ENCODE data around the gene CMKLR1. TPM values are rescaled to one million over a fixed set of nuclear protein-coding genes. Genes with fewer than 3 reads are reported as not detected.
A peak's percentile ranks its signal among the peaks of the same experiment; 100 is the strongest.

Gene CMKLR1
- total and polyA plus RNA-seq, 10 of the 15 experiments (the other 5 are each of a cell fraction or from before 2014, with no cell fraction given): 13.8 to 52.3 (median 26.2) TPM

DNA sequence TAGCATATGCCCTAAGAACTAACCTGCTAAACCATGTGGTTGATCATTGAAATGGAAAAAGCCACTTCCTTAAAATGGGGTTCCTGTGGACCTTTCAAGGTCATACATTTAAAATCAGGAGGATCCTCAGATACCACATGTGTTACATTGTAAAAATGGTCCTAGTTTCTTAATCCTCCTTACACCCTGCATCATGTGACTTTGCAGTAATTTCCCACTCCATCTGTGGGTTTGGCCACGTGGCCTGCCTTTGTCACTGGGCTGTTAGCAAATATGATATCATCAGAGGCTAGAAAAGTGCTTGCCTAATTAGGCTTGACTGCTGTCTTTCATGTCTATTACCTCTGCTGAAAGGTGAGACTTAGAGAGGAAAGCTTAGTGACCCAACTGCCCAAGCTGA is 70.7 kb downstream of the CMKLR1 start (continued):
- TF ChIP-seq RUNX3 (IDR thresholded peaks at IDR 0.05; ENCODE audit: low read length): peak; percentile 35
- TF ChIP-seq ATF7 (IDR thresholded peaks at IDR 0.05; ENCODE audit: low read depth): peak; percentile 63
- TF ChIP-seq RAD51 (IDR thresholded peaks at IDR 0.05): peak; percentile 96
- peak in 1 of 2 experiments; percentile 39; a peak in 1 of 4 replicates for TF ChIP-seq BHLHE40 (IDR thresholded peaks at IDR 0.05; ENCODE audit: borderline replicate concordance in 1 of 2, low read depth in 2 of 2, low read length in 1 of 2)
- peak; percentile 74 for TF ChIP-seq USF2 (IDR thresholded peaks at IDR 0.05; ENCODE audit: borderline replicate concordance, low read depth, low read length)
- TF ChIP-seq, protein P1, sequence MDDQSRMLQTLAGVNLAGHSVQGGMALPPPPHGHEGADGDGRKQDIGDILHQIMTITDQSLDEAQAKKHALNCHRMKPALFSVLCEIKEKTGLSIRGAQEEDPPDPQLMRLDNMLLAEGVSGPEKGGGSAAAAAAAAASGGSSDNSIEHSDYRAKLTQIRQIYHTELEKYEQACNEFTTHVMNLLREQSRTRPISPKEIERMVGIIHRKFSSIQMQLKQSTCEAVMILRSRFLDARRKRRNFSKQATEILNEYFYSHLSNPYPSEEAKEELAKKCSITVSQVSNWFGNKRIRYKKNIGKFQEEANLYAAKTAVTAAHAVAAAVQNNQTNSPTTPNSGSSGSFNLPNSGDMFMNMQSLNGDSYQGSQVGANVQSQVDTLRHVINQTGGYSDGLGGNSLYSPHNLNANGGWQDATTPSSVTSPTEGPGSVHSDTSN (IDR thresholded peaks at IDR 0.05; ENCODE audit: insufficient replicate concordance, low read depth, low read length): no peak
- no peak for TF ChIP-seq MYB (IDR thresholded peaks at IDR 0.05; ENCODE audit: borderline replicate concordance, low read depth, low read length)
- no peak for TF ChIP-seq ATF3 (IDR thresholded peaks at IDR 0.05; ENCODE audit: borderline replicate concordance, extremely low read depth, low read depth, low read length)
- TF ChIP-seq, protein P2, sequence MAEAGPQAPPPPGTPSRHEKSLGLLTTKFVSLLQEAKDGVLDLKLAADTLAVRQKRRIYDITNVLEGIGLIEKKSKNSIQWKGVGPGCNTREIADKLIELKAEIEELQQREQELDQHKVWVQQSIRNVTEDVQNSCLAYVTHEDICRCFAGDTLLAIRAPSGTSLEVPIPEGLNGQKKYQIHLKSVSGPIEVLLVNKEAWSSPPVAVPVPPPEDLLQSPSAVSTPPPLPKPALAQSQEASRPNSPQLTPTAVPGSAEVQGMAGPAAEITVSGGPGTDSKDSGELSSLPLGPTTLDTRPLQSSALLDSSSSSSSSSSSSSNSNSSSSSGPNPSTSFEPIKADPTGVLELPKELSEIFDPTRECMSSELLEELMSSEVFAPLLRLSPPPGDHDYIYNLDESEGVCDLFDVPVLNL (IDR thresholded peaks at IDR 0.05; ENCODE audit: low read depth, low read length): no peak
